MM.1S (cell line): Measurements from ENCODE around the gene UBE2E1.

Source experiments
- DNase-seq: peaks from one replicate; pipeline ENCODE4 v3.0.0-alpha.2; 2015
- H2AFZ ChIP-seq: fragments of 300-600 bp; sonication (generic); 2 replicates; pipeline ENCODE4 v1.6.0; 2016; ENCODE audit warnings: antibody characterized with exemption, low read length
- H3F3A ChIP-seq: fragments of 300-600 bp; sonication (generic); 2 replicates; pipeline ENCODE4 v1.6.1; 2016; ENCODE audit warnings: mild to moderate bottlenecking, antibody characterized with exemption, low read length, moderate library complexity, mixed read lengths; ENCODE audit not compliant: insufficient read depth
- H3K27ac ChIP-seq: fragments of 300-600 bp; sonication (generic); 2 replicates; pipeline ENCODE4 v1.5.1; 2016; ENCODE audit warnings: mild to moderate bottlenecking, low read length
- H3K27me3 ChIP-seq: fragments of 300-600 bp; sonication (generic); replicated peaks from 2 replicates; pipeline ENCODE4 v1.6.0; 2016; ENCODE audit warnings: low read length; ENCODE audit not compliant: insufficient read depth
- H3K36me3 ChIP-seq: fragments of 300-600 bp; sonication (generic); replicated peaks from 2 replicates; pipeline ENCODE4 v1.6.1; 2016; ENCODE audit warnings: mild to moderate bottlenecking, low read length, mixed read lengths; ENCODE audit not compliant: insufficient read depth
- H3K4me1 ChIP-seq: fragments of 300-600 bp; sonication (generic); 2 replicates; pipeline ENCODE4 v1.6.1; 2016; ENCODE audit warnings: low read length, mixed read lengths
- H3K4me2 ChIP-seq: fragments of 300-600 bp; sonication (generic); 2 replicates; pipeline ENCODE4 v1.6.0; 2016; ENCODE audit warnings: low read depth, low read length
- H3K4me3 ChIP-seq: fragments of 300-600 bp; sonication (generic); 2 replicates; pipeline ENCODE4 v1.5.1; 2016; ENCODE audit warnings: low read length, mixed read lengths
- H3K79me2 ChIP-seq: fragments of 300-600 bp; sonication (generic); 2 replicates; pipeline ENCODE4 v1.6.1; 2016; ENCODE audit warnings: mixed run types, low read length, mixed read lengths
- H3K9ac ChIP-seq: fragments of 300-600 bp; sonication (generic); 2 replicates; pipeline ENCODE4 v1.6.1; 2016; ENCODE audit warnings: low read length, mixed read lengths
- H3K9me2 ChIP-seq: fragments of 300-600 bp; sonication (generic); replicated peaks from 2 replicates; pipeline ENCODE4 v1.6.1; 2016; ENCODE audit warnings: mild to moderate bottlenecking, low read length, mixed read lengths; ENCODE audit not compliant: insufficient read depth
- H3K9me3 ChIP-seq: fragments of 300-600 bp; sonication (generic); replicated peaks from 2 replicates; pipeline ENCODE4 v1.6.1; 2016; ENCODE audit warnings: mild to moderate bottlenecking, low read length, mixed read lengths; ENCODE audit not compliant: insufficient read depth
- H4K20me1 ChIP-seq: fragments of 300-600 bp; sonication (generic); 2 replicates; pipeline ENCODE4 v1.6.1; 2016; ENCODE audit warnings: mild to moderate bottlenecking, low read length, moderate library complexity, mixed read lengths; ENCODE audit not compliant: insufficient read depth
- EZH2 ChIP-seq: fragments of 300-600 bp; sonication (generic); optimal IDR thresholded peaks from 2 replicates; pipeline ENCODE3; 2017; ENCODE audit warnings: low read depth, mild to moderate bottlenecking, antibody characterized with exemption, low read length, mixed read lengths
- EZH2phosphoT487 ChIP-seq: fragments of 300-600 bp; sonication (generic); IDR thresholded peaks from 2 replicates; pipeline ENCODE4 v1.6.1; 2018; ENCODE audit warnings: antibody characterized with exemption, low read length
- TF ChIP-seq, protein P1 (sequence below): fragments of 300-600 bp; sonication (generic); IDR thresholded peaks from 2 replicates; pipeline ENCODE4 v1.5.1; 2016; ENCODE audit warnings: antibody characterized with exemption, low read length, mixed read lengths

The UBE2E1 gene

DNA sequence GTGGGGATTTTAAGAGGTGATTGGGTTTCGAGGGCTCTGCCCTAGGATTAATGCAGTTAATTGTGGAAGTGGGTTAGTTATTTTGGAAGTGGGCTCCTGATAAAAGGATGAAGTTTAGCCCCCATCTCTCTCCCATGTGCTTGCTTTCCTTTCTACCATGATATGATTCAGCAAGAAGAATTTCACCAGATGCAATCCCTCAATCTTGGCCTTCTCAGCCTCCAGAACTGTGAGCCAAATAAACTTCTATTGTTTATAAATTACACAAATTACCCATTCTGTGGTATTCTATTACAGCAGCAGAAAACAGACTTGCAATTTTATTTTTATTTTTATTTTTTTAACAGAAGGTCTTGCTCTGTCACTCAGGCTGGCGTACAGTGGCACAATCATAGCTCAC lies 27.3 kb upstream of the UBE2E1 start:
- TF ChIP-seq EZH2phosphoT487: no peak
- Histone ChIP-seq H3K36me3 (no peaks in the 10 kb centered on the region), H3K4me2 (no peak overlapping the region), H3K9me2 (no peaks in the 10 kb centered on the region), H3K79me2 (no peaks in the 10 kb centered on the region), H3K4me1 (no peaks in the 10 kb centered on the region), H3K9ac (no peak overlapping the region), H3K9me3 (no peaks in the 10 kb centered on the region), H3K27me3 (no peaks in the 10 kb centered on the region), H3F3A (no peaks in the 10 kb centered on the region), H3K27ac (no peak overlapping the region), H3K4me3 (no peak overlapping the region), H2AFZ (no peak overlapping the region), H4K20me1 (no peaks in the 10 kb centered on the region)
- no peak for DNase-seq

DNA sequence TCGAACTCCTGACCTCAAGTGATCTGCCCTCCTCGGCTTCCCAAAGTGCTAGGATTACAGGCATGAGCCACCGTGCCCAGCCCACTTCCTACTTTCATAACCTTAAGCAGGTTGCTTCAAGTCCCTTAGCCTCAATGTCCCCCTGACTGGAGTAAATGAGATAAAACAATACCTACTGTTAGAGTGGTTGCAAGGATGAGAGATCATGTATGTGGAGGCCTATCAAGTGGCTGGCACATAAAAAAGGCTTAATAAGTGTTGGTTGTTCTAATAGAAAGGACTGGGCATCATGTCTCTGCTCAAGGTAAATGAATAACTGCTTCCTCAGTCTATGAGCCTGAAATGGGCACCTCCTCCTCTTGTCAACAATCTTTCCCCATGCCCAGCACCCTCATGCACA lies 25.9 kb upstream of the UBE2E1 start:
- no peak for DNase-seq
- no peak overlapping the region for H2AFZ ChIP-seq

DNA sequence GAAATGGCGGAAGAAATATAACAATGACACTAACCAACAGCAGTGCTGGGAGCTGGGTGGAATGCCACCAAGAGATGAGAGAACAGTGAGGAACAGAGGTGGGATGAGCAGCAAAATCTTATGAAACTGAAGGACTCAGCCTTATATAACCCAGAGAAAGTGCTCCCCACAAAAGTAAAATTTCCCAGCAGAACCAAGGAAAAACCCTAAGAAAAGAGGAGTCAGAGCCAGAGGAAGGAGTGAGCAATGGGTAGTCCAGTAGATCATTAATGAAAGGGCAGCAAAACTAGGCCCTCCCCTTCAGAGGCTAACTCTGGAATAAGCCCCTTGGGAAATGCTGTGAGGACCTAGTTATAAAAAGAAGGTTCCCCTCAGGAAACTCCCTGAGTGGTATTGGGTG lies 24.7 kb upstream of the UBE2E1 start:
- Histone ChIP-seq H3K79me2 (no peaks in the 10 kb centered on the region), H3K27me3 (no peaks in the 10 kb centered on the region), H3K36me3 (no peaks in the 10 kb centered on the region), H3F3A (no peaks in the 10 kb centered on the region), H3K27ac (no peak overlapping the region), H3K9me3 (no peaks in the 10 kb centered on the region), H3K4me1 (no peaks in the 10 kb centered on the region), H3K9ac (no peak overlapping the region), H3K4me3 (no peak overlapping the region), H2AFZ (no peak overlapping the region), H4K20me1 (no peaks in the 10 kb centered on the region), H3K4me2 (no peak overlapping the region), H3K9me2 (no peaks in the 10 kb centered on the region)
- TF ChIP-seq EZH2 (no peak), EZH2phosphoT487 (no peak)
- TF ChIP-seq, protein P1, sequence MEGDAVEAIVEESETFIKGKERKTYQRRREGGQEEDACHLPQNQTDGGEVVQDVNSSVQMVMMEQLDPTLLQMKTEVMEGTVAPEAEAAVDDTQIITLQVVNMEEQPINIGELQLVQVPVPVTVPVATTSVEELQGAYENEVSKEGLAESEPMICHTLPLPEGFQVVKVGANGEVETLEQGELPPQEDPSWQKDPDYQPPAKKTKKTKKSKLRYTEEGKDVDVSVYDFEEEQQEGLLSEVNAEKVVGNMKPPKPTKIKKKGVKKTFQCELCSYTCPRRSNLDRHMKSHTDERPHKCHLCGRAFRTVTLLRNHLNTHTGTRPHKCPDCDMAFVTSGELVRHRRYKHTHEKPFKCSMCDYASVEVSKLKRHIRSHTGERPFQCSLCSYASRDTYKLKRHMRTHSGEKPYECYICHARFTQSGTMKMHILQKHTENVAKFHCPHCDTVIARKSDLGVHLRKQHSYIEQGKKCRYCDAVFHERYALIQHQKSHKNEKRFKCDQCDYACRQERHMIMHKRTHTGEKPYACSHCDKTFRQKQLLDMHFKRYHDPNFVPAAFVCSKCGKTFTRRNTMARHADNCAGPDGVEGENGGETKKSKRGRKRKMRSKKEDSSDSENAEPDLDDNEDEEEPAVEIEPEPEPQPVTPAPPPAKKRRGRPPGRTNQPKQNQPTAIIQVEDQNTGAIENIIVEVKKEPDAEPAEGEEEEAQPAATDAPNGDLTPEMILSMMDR: no peak
- no peak for DNase-seq

More for the DNA sequence above, 25.9 kb upstream of the UBE2E1 start:
- no peaks in the 10 kb centered on the region for H3K36me3 ChIP-seq
- no peaks in the 10 kb centered on the region for H3K79me2 ChIP-seq
- no peak overlapping the region for H3K4me2 ChIP-seq
- TF ChIP-seq EZH2phosphoT487: no peak
- no peaks in the 10 kb centered on the region for H3K9me2 ChIP-seq
- no peak overlapping the region for H3K27ac ChIP-seq
- no peak overlapping the region for H3K9ac ChIP-seq
- no peaks in the 10 kb centered on the region for H3K27me3 ChIP-seq
- H3K4me1 ChIP-seq: no peaks in the 10 kb centered on the region
- H4K20me1 ChIP-seq: no peaks in the 10 kb centered on the region
- H3F3A ChIP-seq: no peaks in the 10 kb centered on the region
- H3K9me3 ChIP-seq: no peaks in the 10 kb centered on the region
- no peak overlapping the region for H3K4me3 ChIP-seq

GRCh38 chr3:23781871-23782270 lies 23.9 kb upstream of the UBE2E1 start:
- no peaks in the 10 kb centered on the region for H3K9me2 ChIP-seq
- H3K4me3 ChIP-seq: no peak overlapping the region
- no peaks in the 10 kb centered on the region for H3K4me1 ChIP-seq
- H3K27me3 ChIP-seq: no peaks in the 10 kb centered on the region
- H3K36me3 ChIP-seq: no peaks in the 10 kb centered on the region
- no peaks in the 10 kb centered on the region for H3K79me2 ChIP-seq
- no peak overlapping the region for H3K4me2 ChIP-seq
- DNase-seq: no peak
- H3K9me3 ChIP-seq: no peaks in the 10 kb centered on the region
- H3K27ac ChIP-seq: no peak overlapping the region
- H3F3A ChIP-seq: no peaks in the 10 kb centered on the region
- no peak overlapping the region for H2AFZ ChIP-seq
- H4K20me1 ChIP-seq: no peaks in the 10 kb centered on the region
- no peak for TF ChIP-seq EZH2
- no peak for TF ChIP-seq EZH2phosphoT487
- TF ChIP-seq, protein P1: no peak
- no peak overlapping the region for H3K9ac ChIP-seq
